G401.6 (cell line): Measurements from ENCODE around the gene MOK.
"Not testable (repeated sequence)": the region's sequence is repeated elsewhere in the genome, so short reads cannot be mapped to it uniquely, and the experiment has no call there.

Experiments used
- FAIRE-seq: peaks from 2 replicates; lab custom pipeline; 2012; peaks lifted over from hg19 to GRCh38; lab: Jason Lieb, UNC

MOK gene, protein sequence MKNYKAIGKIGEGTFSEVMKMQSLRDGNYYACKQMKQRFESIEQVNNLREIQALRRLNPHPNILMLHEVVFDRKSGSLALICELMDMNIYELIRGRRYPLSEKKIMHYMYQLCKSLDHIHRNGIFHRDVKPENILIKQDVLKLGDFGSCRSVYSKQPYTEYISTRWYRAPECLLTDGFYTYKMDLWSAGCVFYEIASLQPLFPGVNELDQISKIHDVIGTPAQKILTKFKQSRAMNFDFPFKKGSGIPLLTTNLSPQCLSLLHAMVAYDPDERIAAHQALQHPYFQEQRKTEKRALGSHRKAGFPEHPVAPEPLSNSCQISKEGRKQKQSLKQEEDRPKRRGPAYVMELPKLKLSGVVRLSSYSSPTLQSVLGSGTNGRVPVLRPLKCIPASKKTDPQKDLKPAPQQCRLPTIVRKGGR

DNA sequence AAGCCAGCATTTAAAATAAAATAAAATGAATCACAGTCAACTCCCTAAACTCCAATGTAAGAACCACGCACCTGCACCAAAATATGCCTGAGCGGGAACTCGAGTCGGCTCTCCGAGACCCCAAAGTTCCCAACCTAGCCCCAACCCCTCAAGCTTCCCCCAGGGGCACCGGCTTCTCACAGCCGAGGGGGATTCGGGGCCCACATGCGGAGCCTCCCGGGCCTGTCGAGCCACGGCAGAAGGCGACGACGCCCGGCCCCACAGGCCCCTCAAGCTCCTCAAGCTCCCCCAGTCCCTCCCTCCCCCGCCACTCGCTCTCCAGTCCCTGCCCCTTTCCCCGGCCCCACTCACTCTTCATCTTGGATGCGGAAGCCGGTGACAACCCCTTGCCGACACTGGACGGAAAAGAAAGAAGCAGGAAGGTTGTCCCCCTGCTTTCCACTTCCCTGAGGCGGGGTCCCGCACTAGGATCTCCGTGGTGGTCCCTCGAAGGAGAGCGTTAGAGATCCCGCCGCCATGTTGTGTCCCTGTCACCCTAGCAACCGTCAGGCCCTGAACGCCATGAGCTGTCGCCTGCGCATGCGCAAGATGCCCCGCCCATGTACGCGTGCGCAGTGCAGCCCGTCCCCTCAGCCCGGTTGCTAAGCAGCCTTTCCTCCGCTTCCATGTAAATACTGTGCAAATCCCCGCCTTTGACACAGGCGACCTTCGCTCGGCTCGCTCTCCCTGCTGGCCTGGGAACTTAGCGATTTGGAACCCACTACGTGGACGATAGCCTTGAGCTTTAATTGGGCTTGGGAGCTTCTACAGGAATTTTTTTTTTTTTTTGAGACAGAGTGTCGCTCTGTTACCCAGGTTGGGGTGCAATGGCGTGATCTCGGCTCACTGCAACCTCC lies at the start of gene MOK:
TSS of gene MOK (minus strand) at position 554 of the 896 bp plus-strand sequence. CDS start at position 358, 196 bp downstream.
- peak; percentile 73 for FAIRE-seq

DNA sequence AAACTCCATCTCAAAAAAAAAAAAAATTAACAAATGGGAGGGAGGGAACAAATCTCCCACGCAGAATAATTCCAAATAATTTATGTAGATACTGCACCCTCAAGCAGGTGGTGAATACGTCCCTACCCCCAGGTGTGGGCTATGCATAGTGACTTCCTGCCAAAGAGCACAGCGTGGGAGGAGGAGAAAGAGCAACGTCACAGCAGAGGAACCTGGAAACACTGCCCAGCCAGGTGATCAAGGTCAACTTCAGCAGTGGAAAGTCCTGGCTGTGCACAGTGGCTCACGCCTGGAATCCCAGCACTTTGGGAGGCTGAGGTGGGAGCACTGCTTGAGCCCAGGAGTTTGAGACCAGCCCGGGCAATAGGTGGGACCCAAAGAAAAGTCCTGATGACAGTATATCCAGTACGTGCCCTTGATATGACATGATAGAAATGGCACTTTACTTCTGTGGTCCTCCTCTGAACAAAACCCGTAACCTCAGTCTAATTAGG lies 48.2 kb upstream of the MOK start:
- no peak for FAIRE-seq

DNA sequence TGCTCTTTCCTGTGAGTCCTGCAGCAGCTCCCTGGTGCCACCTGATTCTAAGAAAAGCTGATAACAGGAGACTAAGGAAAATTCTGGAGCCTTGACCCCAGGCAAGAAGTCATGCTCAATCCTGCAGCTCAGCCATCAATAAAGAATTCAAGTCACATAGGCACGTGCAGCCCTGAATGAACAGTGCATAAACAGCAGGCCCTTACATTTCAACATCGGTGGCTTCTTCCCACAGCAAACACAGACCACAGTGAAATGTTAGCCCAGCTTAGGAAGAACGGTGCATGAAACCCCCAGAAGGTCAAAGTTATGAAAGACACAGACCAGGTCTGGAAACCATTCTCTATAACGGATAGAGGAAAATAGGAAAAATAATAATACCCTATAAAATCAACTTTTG lies 47.2 kb upstream of the MOK start:
- FAIRE-seq, result no peak

DNA sequence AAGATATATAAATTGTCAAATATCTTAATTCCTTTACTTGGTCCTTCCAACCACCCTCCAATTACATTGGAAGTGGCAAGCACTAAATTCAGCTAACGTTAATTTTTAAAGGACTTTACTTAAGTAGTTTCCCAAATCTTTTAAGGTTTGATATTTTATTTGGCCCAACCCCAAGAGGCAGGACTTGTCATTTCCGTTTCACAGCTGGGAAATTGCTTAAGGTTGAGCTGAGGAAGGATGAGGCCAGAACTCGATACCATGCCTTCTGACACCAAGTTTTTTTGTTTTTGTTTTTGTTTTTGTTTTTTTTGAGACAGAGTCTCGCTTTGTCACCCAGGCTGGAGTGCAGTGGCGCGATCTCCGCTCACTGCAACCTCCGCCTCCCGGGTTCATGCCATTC lies 46.6 kb upstream of the MOK start:
- FAIRE-seq, result not testable (repeated sequence)

DNA sequence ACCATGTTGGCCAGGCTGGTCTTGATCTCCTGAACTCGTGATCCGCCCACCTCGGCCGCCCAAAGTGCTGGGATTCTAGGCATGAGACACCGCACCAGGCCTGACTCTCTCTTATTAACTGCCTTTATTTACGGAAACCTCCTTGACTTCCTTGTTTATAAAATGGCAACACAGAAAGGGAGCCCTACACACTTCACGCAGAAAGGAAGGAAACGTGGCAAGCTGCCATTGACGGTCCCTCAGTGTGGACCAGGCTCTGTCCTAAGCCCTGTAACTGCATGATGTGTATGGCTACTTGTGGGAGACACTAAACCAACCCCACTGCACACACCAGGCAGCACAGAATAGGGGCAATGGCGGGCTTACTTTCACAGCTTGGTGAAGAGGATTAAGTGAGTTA lies 46.1 kb upstream of the MOK start:
- no peak for FAIRE-seq

DNA sequence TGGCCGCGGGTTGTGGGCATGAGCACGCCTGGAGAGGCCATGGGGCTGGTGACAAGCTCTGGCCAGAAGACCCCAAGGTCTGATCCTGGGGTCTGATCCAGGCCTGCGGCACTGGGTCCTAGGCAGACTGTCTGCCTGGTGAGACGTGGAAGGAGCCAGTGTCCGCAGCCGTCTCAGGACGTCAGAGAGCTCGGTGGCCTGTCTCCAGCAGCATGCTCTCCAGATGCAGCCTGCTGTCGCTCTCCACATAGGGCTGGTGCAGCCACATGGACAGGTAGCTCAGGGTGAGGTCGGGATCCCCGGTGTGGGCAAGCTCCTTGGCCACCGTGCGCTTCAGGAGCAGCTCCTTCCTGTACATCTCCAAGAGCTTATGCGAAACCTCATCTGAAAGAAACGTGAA lies 43.4 kb upstream of the MOK start:
- FAIRE-seq, result no peak

DNA sequence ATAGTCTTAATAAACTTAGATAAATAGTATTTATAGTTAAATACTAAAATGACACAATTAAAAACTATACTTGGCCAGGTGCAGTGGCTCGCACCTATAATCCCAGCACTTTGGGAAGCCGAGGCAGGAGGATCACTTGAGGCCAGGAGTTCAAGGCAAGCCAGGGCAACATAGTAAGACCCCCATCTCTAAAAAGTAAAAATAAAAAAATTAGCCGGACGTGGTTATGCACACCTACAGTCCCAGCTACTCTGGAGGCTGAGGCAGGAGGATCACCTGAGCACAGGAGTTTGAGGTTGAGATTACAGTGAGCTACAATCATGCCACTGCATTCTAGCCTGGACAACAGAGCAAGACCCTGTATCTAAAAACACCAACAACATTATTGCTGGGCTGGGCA lies 41.7 kb upstream of the MOK start:
- FAIRE-seq, result no peak

DNA sequence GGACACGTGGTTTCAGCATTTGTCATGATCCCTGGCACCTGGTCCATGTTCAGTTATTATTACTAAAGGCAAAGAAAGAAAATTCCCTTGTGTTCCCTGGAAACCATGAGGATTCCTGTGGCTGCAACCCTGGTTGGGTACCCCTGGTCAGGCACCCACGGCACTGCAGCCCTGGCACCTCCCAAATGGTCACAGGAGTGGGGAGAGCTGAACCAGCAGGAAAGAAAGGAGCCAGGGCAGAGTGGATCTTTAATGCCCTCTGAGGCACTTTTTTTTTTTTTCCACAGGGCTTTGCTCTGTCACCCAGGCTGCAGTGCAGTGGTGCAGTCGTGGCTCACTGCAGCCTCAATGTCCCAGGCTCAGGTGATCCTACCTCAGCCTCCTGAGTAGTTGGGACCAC lies 40.3 kb upstream of the MOK start:
- FAIRE-seq, result no peak

DNA sequence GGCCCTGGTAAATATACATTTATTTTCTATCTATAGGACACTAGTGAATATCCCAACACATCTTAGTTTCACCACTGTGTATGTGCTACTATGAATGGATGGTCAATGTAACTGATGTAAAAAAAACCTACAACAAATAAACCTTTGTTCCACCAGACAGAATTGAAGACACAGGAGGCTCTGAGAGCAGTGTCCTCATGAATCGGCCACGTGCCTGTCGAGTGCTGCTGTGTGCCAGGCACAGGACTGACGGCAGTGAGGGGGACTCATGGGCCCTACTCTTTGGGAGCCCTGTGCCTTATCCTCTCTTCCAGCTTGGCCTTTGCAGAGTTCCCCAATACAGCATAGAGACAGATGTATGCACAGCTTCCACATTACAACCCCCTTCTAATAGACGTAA lies 39.5 kb upstream of the MOK start:
- FAIRE-seq, result no peak

DNA sequence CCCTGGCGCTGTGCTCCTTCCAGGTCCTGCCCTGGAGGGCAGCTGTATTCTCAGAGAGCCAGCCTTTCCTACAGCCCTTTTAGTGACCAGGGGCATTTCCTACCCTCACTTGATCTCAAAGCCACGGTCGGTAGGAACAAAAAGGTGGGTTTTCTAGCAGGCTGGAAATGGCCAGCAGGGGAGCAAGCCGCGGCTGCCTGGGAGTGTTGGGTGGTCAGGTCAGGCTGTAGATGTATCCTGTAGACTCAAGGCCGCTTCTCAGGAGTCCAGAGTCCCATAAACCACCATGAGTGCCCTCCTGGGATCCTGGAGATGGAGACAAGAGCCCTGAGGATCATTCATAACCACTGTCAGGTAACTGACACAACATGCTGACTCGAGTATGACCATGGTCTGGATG lies 39.1 kb upstream of the MOK start:
- FAIRE-seq, result no peak

DNA sequence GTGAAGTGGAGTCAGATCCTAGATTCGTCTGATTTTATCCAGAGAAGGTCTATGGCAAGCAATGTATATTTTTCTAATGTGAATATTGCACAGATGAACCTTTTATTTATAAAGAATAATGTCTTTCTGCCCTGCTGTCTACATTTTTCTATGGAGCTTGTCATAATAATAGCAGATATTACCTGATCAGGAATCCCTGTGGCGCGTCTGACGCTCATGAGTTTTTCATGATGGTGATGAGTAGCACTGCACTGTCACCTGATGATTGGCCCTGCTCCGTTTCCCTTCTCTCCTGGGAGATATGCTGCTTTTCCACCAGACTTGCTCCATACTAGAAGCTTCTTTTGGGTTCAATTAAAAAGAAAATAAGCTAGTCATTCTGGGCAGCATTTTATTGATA lies 37.3 kb upstream of the MOK start:
- no peak for FAIRE-seq

DNA sequence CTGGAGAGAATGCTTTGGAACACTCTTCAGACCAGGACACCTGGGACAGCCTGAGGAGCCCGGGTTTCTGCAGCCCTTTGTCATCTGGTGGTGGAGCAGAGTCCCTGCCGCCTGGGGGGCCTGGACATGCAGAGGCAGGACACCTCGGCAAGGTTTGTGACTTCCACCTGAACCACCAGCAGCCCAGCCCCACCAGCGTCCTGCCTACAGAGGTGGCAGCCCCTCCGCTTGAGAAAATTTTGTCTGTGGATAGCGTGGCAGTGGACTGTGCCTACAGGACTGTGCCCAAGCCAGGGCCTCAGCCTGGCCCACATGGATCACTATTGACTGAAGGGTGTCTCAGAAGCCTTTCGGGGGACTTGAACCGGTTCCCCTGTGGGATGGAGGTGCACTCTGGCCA lies 36.6 kb upstream of the MOK start:
- FAIRE-seq, result no peak

DNA sequence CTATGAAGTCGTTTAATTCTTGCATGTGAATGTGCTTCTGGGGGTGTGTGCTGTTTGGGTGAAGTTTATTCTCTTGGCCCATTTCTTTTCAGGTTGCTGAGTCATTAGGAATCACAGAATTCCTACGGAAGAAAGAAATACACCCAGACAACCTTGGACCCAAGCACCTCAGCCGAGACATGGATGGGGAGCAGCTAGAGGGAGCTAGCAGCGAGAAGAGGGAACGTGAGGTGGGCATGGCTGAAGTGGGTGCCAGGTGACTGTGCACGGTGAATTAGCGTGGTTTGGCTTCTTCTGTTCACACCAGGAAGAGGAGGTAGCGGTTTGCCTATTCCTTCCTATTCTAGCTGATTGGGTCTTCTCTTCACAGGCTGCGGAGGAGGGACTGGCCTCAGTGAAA lies 33.8 kb upstream of the MOK start:
- no peak for FAIRE-seq

DNA sequence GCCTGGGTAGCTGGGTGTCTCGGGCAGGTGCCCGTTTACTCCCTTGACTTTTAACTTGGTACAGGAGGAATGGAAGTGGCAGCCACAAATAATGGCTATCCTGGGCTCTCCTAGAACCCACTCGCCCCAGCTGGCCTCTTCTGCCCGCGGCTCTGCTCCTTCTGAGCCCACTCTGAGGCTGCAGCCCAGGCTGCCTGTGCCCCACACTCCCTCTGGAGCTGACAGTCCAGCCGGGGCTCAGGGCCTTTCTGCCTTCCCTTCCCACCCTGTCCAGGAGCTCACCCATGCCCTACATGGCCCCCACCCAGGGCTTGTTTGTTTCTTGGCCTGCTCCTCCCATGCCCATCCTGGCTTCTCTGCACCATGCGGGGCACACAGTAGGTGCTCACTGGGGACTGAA lies 30.2 kb upstream of the MOK start:
- no peak for FAIRE-seq

DNA sequence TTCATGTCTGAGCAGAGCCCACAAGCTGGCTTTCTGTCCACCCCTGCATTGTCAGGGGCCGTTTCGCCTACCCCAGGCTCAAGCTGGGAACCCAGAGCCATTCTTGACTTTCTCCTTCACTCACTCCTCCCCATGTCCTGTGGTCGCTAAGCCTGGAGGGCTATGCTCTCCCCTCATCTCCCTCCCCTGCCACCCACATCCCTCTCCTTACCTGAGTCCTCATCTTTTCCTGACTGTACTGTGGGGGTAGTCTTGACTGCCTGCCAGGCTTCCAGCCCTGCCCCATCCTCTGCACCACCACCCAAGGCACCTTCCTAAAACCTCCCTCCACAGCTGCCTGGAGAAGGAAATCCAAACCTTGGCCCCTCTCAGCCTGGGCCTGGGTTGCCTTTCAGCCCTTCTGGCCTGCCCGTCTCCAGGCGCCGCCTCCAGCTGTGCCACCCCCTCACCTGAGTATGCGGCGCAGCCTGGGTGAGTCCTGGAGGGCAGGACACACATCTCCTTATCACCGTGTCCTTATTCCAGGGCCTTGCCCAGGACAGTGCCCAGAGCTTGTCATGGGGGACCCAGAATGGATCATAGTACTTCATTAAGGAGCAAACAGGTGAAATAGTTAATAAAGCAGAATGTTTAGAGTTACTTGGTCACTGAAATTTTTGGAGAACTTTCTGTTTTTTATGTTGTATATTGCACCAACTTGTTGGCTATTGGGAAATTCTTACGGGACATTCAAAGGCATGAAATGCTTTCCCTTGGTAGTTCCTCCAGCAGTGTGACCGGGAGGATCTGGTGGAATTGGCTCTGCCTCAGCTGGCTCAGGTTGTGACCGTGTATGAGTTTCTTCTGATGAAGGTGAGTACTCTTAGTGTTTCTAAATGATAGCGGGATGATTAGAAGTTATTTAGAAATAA lies 29.1 kb upstream of the MOK start:
- no peak for FAIRE-seq

DNA sequence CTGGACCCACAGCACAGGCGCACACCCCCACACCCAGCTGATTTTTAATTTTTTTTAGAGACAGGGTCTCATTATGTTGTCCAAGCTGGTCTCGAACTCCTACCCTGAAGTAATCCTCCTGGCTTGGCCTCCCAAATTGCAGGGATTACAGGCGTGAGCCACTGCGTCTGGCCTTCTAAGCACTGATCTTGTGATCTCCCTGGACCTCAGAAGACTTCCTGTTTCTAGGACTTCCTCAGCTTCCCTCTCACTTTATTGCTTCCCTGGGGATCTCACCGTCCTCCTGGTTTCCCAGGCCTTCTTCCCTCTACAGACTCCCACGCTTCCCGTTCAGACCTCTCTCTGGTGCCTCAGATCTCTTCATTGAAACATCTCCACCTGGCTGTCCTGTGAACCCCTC lies 28.4 kb upstream of the MOK start:
- FAIRE-seq, result no peak

DNA sequence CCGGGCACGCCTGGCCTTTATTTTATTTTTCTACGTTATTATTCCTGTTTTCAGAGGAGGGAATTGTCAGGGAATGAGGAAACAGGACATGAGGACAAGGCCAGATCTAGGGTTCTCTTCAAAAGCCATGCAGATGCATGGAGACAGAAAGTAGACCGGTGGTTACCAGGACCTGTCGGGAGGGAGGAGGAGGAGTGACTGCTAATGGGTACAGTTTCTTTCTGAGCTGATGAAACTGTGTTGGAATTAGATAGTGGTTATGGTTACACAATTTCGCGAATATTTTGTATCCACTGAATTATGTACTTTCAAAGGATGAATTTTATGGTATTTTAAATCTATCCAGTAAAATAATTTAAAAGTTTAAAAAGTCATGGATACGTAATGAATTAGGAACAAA lies 25.8 kb upstream of the MOK start:
- FAIRE-seq, result no peak

DNA sequence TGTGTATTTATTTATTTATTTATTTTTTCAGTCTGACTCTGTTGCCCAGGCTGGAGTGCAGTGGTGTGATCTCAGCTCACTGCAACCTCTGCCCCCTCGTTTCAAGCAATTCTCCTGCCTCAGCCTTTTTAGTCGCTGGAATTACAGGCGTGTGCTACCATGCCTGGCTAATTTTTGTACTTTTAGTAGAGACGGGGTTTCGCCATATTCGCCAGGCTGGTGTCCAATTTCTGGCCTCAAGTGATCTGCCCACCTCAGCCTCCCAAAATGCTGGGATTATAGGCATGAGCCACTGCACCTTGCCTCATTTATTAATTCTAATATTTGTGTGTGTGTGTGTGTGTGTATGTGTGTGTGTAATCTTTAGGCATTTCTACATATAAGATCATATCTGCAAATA lies 24.4 kb upstream of the MOK start:
- not testable (repeated sequence) for FAIRE-seq

DNA sequence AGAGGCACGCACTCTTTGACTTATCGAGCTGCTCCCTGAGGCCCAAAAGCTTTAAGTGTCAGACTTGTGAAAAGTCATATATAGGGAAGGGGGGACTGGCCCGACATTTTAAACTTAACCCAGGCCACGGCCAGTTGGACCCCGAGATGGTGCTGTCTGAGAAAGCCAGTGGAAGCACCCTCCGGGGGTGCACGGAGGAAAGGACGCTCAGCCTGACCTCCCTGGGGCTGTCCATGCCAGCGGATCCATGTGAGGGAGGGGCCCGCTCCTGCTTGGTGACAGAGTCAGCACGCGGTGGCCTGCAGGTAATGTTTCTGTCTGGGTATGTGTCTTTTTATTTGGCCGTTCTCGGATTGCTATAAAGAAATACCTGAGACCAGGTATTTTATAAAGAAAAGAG lies 21.6 kb upstream of the MOK start:
- FAIRE-seq, result no peak

DNA sequence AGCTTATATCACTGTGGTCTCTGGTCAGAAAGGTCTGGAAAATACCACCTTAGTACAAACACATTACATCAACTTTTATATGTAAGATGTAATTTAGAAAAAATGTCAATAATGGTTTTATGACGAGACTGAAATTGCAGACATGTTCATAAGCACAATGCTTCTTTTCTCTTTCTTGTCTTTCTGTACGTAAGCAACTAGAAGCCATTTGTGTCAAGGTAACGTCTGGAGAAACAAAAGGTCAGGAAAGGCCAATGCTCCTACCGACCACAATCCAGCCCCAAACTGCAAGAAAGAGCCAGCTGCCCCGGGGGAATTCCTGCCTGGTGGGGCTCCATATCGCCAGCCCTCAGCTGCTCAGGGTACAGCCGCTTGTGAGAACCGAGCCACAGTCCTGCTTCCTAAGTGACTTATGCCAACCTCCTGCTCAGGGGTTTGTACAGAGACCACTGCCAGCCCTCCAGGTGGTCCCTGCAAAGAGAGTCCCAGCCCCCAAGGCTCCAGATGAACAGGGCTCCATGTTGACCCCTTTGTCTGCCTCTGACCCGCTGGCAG lies 20.9 kb upstream of the MOK start:
- no peak for FAIRE-seq

DNA sequence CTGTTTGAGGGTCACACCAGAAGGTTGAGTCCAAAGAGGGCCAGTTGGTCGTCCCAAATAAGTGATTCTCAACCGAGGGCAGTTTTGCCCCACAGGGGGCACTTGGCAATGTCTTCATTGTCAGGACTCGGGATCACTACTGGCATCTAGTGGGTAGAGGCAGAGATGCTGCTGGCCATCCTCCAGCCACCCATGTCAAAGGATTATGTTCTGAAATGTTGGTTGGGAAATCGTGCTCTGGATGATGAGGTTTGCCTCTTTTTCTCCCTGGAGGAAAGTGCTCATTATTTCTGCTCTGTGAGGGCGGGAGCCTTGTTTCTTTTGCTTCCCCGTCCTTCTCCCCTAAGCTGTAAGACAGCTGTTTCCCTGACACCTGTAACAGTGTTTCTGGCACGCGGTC lies 18.1 kb upstream of the MOK start:
- no peak for FAIRE-seq
